Esophagus squamous epithelium (tissue), 4 donors: ENCODE measurements around the gene PKP2.

Experiments
- POLR2A ChIP-seq, 4 donors: fragments of 450-650 bp; IDR thresholded peaks; one replicate each; pipeline ENCODE4 v1.6.1; 2017; ENCODE audit warnings: antibody characterized with exemption in 4 of 4, mild to moderate bottlenecking in 4 of 4, moderate library complexity in 3 of 4
- TF ChIP-seq, protein P1 (sequence below), 6 experiments: fragments of 450-650 bp in 4 of 6; fragments of 200-600 bp in 2 of 6; sonication (generic) in 2 of 6; IDR thresholded peaks; one replicate each; pipeline ENCODE4 v1.5.1; 2016 to 2019; ENCODE audit warnings: antibody characterized with exemption in 6 of 6, mild to moderate bottlenecking in 4 of 6, moderate library complexity in 4 of 6

DNA sequence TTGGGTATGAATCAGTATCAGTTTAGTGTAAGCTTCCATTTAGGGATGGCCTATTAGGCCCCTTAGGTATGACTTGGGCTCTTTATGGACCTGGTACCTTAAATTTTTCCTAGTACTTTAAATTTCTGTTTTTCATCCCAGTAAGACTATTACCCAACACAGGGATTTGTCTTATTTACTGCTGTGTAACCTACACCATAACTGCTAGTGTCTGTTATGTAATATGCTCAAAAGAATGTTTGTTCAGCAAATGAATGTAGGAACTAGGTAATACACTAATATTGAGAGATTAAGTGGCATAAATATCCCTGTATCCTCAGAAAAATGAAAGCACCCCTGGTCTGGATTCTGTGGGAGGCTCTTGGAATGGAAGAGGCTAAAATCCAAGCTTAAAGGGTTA, 77.2 kb downstream of the PKP2 start:
- TF ChIP-seq, protein P1, sequence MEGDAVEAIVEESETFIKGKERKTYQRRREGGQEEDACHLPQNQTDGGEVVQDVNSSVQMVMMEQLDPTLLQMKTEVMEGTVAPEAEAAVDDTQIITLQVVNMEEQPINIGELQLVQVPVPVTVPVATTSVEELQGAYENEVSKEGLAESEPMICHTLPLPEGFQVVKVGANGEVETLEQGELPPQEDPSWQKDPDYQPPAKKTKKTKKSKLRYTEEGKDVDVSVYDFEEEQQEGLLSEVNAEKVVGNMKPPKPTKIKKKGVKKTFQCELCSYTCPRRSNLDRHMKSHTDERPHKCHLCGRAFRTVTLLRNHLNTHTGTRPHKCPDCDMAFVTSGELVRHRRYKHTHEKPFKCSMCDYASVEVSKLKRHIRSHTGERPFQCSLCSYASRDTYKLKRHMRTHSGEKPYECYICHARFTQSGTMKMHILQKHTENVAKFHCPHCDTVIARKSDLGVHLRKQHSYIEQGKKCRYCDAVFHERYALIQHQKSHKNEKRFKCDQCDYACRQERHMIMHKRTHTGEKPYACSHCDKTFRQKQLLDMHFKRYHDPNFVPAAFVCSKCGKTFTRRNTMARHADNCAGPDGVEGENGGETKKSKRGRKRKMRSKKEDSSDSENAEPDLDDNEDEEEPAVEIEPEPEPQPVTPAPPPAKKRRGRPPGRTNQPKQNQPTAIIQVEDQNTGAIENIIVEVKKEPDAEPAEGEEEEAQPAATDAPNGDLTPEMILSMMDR (IDR thresholded peaks at IDR 0.05), result no peak
- no peak for TF ChIP-seq POLR2A (IDR thresholded peaks at IDR 0.05)
